Posterior vena cava (tissue), 2 donors: ENCODE measurements around the gene LRRC57. TPM values are rescaled to one million over a fixed set of nuclear protein-coding genes. Genes with fewer than 3 reads are reported as not detected.

Source experiments
- DNase-seq: peaks from one replicate; pipeline ENCODE4 v3.0.0-alpha.2; 2020; ENCODE audit warnings: low spot score
- intact Hi-C, 2 donors: fragments of 100-400 bp; cut with DNase I; formaldehyde crosslinking; loops; one replicate each; pipeline versions ENCODE4 v1.14.1 to v1.14.2; 2022 to 2023
- total RNA-seq, 2 donors: library from RNA; stranded (reverse); fragmentation: NEBNext Ultra II Directional; extraction: Animal tissue kit (Norgen Biotek cat#: 25700); gene quantifications; one replicate each; pipeline ENCODE4 v1.2.1, GENCODE V29; 2021
- donor health status: DM: yes; HTN: yes; CAD: no.
- donor health status: DM: yes; HTN: yes; CAD: no.

Gene LRRC57
- total RNA-seq, 2 donors from 2014 or later, result 13.1 to 14.3 TPM

DNA sequence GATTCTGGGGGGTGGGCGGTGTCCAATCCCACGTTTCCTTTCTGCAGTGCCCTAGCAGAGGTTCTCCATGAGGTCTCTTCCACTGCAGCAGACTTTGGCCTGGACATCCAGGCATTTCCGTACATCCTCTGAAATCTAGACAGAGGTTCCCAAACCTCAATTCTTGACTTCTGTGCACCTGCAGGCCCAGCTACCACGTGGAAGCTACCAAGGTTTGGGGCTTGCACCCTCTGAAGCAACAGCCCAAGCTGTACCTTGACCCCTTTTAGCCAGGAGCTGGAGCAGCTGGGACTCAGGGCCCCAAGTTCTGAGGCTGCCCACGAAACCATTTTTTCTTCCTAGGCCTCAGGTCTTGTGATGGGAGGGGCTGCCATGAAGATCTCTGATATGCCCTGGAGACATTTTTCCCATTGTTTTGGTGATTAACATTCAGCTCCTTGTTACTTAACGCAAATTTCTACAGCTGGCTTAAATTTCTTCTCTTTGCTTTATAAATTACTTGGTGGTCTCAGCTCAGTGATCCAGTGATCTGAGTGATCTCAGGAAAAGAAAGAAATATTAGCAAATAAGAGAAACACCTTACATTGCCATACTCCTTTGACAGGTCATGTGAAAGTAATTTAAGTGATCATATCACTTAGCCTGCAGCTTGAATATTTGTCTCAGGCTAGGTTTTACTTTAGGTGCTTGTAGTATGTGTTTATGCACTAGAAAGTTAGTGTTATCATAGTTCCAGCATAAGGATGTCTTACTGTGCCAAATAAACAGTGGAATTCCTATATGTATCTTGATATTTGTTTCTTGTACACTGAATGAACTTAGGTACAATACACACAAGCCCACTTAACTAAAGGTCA lies 50.2 kb downstream of the LRRC57 start:
- intact Hi-C loops, result no loop called here
- no peak for DNase-seq

DNA sequence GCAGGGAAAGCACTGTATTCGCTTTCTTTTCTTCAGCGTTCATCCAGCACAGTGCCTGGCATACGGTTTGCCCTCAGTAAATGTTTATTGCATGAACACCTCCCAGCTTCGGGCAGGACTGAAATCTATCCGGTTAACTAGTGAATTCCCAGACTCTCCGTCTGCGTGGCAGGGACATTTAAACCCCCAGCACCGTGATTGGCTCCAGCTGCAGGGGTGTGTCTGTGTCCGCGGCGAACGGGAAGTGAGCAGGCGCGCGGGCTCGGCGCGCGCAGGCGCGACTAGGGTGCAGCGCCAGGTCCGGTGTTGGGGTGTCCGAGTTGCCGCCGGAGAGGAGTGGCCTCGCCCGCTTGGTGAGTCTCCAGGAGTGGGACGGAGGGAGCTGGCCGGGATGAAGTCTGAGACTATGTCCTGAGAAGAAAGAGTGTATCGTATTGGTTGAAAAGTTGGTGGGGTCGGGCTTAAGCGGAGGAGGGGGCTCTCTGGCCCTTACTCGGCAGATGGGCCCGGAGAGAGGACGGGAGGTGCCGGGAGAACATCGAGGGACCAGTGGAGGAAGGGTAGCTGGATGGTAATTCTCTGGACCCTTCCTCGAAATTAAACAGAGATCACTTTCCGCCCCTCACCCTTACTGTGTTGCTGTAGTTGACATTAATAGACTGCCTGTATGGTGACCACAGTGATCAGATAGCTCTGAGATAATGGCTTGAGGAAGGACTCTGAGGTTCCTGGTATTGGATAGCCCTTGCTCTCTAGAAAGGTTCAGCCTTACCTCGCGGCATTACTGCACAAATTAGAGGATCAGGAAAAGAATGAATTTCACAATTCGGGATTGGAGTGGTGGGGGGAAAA lies 53.0 kb downstream of the LRRC57 start, which contains the start of gene SNAP23:
SNAP23 (plus strand) TSS at position 274 of the 852 bp plus-strand sequence. CDS start 16,213 bp downstream, outside the sequence.
- peak; percentile 98 for DNase-seq
- intact Hi-C loops, result no loop called here

DNA sequence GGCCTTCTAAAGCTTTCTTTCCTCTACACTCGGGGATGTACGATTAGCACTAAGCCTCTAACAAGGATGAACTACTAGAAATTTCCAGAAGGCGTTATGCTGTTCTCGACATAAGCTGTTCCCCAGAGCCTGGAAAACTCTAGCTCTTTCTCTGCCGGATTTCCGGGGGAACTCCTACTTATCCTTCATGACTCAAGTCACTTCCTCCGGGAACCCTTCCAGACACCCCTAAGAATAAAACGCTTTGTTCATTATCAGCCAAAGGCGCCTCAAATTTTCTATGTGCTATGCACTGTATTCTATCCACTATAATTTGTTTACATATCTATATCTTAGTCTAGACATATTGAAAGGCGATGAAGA lies 53.6 kb downstream of the LRRC57 start:
- no peak for DNase-seq
- intact Hi-C loops, result loop anchor here in 1 of 2 donors (5.0 kb wide), 1 partner anchor 563 kb away; no protein-coding TSS in a partner anchor

DNA sequence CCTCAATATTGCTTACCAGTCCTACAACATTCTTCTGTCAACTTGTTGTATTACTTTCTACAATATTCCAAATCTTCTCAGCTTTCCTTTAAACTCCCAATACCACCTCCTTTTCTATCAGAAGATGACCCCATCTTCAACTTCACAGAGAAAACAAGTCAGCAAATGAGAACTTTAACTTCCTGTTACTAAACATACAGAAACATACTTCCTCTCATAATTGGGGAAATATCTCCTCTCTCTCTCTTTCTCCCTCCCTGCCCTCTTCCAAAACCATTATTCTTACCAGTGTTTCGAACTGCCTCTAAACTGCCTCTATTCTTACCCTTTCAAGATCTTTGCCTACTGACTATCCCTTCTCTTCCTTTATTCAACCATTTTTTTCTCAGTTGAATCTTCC lies 54.9 kb downstream of the LRRC57 start:
- intact Hi-C loops, result loop anchor here in 1 of 2 donors (5.0 kb wide), 1 partner anchor 561 kb away; no protein-coding TSS in a partner anchor
- no peak for DNase-seq

DNA sequence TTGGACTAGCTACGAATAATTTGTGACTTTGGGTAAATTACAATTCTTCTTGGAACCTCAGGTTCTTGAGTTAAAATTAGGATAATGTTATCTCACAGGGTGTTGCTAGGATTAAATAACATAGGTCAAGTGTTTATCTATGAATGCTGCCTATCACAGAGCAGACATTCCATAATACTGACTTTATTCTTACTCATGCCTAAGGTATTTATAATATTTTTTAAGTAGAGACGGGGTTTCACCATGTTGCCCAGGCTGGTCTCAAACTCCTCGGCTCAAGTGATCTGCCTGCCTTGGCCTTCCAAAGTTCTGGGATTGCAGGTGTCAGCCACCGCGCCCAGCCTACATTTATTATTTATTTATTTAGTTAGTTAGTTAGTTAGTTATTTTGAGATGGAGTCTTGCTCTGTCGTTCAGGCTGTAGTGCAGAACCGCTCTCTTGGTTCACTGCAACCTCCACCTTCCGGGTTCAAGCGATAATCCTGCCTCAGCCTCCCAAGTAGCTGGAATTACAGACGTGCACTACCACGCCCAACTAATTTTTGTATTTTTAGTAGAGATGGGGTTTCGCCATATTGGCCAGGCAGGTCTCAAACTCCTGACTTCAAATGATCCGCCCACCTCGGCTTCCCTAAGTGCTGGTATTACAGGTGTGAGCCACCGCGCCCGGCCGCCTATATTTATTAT lies 56.9 kb downstream of the LRRC57 start:
- intact Hi-C loops, result loop anchor here in 1 of 2 donors (5.0 kb wide), 1 partner anchor 559 kb away; no protein-coding TSS in a partner anchor
- DNase-seq, result no peak

DNA sequence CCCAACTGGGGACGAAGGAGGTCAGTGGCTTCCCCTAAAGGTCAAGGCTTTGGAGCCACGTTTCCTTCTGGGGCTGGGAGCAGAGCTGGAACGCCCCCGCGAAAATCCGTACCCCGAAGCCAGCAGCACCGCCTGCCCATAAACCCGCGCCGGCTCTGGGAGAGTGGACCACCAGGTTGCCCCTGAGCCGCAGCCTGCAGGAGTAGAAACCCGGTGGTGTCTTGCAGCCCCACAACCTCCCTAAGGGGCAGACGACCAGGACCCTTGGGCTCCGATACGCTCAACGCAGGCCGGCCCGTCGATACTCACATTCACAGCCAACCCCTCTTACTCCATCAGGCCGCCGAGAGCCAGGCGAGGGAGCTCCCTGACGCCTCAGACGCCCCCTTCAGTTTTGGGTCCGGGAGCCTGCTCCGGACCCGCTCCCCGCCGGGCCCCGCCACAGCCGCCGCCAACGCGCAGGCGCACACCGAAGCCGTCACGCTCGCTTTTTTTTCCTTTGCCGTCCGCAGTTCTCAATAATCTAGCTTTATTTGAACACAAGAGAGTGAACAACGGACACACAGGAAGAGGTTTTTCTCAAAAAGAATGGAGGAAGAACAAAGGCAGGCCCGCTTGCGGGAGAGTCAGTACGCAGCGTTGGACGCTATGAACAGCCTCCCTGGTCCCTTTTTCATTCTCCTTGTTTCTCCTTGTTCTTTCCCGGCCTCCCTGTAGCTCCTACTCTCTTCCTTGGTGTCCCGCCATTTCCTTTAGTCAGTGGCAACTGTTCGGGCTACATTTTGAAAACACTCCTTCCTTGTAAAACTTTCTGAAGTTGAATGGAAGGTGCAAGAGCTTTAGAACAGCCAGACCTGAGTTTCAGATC lies 57.7 kb downstream of the LRRC57 start, which contains the start of gene ZNF106:
ZNF106 (minus strand) TSS at position 471 of the 868 bp plus-strand sequence. CDS start 18,852 bp downstream, outside the sequence.
- intact Hi-C loops, result loop anchor here in 1 of 2 donors (5.0 kb wide), 1 partner anchor 559 kb away; no protein-coding TSS in a partner anchor
- peak; percentile 96 for DNase-seq

DNA sequence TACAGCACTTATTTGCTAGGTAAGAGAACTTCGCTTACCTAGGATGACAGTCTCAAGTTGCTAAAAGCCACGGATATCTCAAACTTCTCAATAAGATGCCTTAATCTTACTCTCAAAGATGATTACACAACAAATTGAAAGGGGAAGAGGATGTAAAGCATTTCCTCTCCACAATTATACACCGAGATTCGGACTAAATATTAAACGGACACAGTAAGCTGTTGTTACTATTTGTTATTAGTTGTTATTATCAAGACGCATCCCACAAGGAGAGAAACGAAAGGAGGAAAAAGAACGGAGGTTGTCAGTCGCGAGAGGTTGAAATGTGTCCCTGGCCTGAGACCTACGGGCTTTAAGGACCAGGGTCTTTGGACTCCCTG lies 58.3 kb downstream of the LRRC57 start:
- no peak for DNase-seq
- intact Hi-C loops, result loop anchor here in 1 of 2 donors (5.0 kb wide), 1 partner anchor 558 kb away; no protein-coding TSS in a partner anchor

Other genes with a start within 250 kb of the LRRC57 start
- gene CAPN3, start 189.3 kb downstream of the LRRC57 start, total RNA-seq, result 10 to 100 TPM in 1 of 2 donors, 1 to 10 TPM in 1; 7.6 to 11.8 TPM
- 10 to 100 TPM; 70.1 to 84.2 TPM for gene ZNF106, start 57.7 kb downstream of the LRRC57 start, total RNA-seq
- 10 to 100 TPM; 48.0 to 55.8 TPM for gene SNAP23, start 53.2 kb downstream of the LRRC57 start, total RNA-seq
- 10 to 100 TPM; 16.1 to 19.5 TPM for gene HAUS2, start within 50 bp of the LRRC57 start, total RNA-seq
- 10 to 100 TPM; 19.0 to 20.8 TPM for gene STARD9, start 26.8 kb upstream of the LRRC57 start, total RNA-seq
- gene CDAN1, start 188.3 kb upstream of the LRRC57 start, total RNA-seq, result 10 to 100 TPM in 1 of 2 donors, 1 to 10 TPM in 1; 7.2 to 10.3 TPM